Measurements from ENCODE around the gene CCDC182. TPM values are rescaled to one million over a fixed set of nuclear protein-coding genes. Genes with fewer than 3 reads are reported as not detected.
A peak's percentile ranks its signal among the peaks of the same experiment; 100 is the strongest.

Gene CCDC182
- total RNA-seq, 3 donors from 2014 or later, result not detected

DNA sequence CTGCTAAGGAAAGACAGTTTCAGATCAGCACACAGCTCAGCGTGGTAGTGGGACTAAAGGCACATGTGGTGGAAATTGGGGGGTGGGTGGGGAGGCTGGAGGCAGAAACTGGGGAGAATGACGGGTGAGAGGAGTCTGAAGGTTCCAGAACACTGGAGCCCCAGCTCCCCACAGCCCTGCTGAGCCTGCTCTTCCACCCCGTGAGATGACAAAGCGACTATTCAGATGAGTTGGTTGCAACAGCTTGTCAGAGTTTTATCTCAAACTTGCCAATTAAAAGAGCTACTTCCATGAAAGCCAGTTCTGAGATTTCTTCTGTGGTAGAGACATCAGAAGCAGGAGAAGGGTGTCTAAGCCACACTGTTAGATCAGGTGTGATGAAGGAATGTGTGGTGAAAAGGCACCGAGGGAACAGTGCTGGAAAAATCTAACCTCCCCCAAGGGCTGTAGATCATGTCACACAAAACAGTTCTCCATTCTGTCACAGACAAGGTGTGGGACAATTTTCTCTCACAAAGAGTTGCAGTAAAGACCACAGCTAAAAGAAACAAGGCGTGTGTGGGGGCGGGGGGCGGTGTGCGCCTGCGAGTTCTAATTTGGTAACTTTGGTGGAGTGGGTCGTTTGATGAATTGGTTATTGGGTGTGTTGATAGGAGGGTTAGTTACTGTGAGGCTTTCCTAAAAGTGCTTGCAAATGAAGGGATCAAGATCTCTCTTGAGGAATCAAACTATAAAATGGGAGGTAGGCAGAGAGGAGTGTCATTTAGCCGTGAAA is 39.0 kb downstream of the CCDC182 start:
- Histone ChIP-seq H3K36me3 (no peaks in the 10 kb centered on the region), H3K27ac (no peak overlapping the region), H3K9me3 (no peaks in the 10 kb centered on the region), H3K4me1 (no peaks in the 10 kb centered on the region), H3K27me3 (no peaks in the 10 kb centered on the region), H3K4me3 (no peak overlapping the region)
- intact Hi-C loops (cut with DNase I; ENCODE audit: low total_unique reads), result no loop called here
- DNase-seq (ENCODE audit: low spot score in 2 of 2), result no peak
- TF ChIP-seq POLR2AphosphoS5 (IDR thresholded peaks at IDR 0.05), result no peak
- TF ChIP-seq, protein P1, sequence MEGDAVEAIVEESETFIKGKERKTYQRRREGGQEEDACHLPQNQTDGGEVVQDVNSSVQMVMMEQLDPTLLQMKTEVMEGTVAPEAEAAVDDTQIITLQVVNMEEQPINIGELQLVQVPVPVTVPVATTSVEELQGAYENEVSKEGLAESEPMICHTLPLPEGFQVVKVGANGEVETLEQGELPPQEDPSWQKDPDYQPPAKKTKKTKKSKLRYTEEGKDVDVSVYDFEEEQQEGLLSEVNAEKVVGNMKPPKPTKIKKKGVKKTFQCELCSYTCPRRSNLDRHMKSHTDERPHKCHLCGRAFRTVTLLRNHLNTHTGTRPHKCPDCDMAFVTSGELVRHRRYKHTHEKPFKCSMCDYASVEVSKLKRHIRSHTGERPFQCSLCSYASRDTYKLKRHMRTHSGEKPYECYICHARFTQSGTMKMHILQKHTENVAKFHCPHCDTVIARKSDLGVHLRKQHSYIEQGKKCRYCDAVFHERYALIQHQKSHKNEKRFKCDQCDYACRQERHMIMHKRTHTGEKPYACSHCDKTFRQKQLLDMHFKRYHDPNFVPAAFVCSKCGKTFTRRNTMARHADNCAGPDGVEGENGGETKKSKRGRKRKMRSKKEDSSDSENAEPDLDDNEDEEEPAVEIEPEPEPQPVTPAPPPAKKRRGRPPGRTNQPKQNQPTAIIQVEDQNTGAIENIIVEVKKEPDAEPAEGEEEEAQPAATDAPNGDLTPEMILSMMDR (IDR thresholded peaks at IDR 0.05), result no peak
- no peak for TF ChIP-seq POLR2A (IDR thresholded peaks at IDR 0.05)

DNA sequence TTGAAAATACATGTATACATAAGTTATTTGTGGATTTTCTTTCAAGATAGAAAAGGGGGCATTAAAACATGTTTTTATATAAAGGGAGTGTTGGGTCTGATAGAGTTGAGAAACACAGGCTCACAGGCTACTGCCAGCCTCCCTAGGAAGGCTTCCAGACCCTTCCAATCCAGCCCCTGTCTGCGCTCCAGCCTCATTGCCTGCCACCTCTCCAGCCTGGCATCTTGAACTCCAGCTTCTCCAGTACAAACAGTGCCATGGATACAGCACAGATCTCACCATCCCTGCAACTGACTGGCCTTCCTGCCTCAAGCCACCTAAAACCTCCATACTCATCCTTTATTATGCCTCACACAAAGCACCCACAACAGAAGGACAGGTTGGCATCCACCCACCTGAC is 40.7 kb downstream of the CCDC182 start:
- no peak for DNase-seq (ENCODE audit: low spot score in 2 of 2)
- TF ChIP-seq, protein P1 (IDR thresholded peaks at IDR 0.05), result no peak
- TF ChIP-seq POLR2A (IDR thresholded peaks at IDR 0.05) (no peak), POLR2AphosphoS5 (IDR thresholded peaks at IDR 0.05) (no peak)
- H3K36me3 ChIP-seq, result no peaks in the 10 kb centered on the region
- no peaks in the 10 kb centered on the region for H3K4me1 ChIP-seq
- intact Hi-C loops (cut with DNase I; ENCODE audit: low total_unique reads), result no loop called here
- H3K4me3 ChIP-seq, result no peak overlapping the region
- no peaks in the 10 kb centered on the region for H3K27me3 ChIP-seq
- no peak overlapping the region for H3K27ac ChIP-seq
- no peaks in the 10 kb centered on the region for H3K9me3 ChIP-seq

DNA sequence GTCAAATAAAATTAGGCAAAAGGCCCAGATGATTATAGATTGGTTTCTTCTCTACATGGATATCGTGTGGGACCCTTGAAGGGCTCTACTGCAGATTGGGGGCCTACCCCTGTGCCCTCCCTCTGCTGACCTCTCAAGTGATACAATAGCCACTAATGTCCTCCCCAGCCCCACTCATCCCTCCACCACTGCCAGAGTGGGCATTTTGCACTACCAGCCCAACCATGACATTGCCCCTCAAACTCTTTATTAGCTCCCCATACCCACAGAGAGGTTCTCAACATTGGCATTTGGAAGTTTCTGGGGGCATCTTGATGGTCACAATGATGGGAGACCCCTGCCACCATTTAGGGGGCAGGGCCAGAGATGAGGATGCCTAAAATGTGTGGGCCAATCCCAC is 41.8 kb downstream of the CCDC182 start:
- Histone ChIP-seq H3K27ac (no peak overlapping the region), H3K4me1 (no peaks in the 10 kb centered on the region), H3K9me3 (no peaks in the 10 kb centered on the region), H3K36me3 (no peaks in the 10 kb centered on the region), H3K27me3 (no peaks in the 10 kb centered on the region), H3K4me3 (no peak overlapping the region)
- DNase-seq (ENCODE audit: low spot score in 2 of 2), result no peak
- intact Hi-C loops (cut with DNase I; ENCODE audit: low total_unique reads), result no loop called here
- TF ChIP-seq POLR2A (IDR thresholded peaks at IDR 0.05) (no peak), POLR2AphosphoS5 (IDR thresholded peaks at IDR 0.05) (no peak)
- TF ChIP-seq, protein P1 (IDR thresholded peaks at IDR 0.05), result no peak

DNA sequence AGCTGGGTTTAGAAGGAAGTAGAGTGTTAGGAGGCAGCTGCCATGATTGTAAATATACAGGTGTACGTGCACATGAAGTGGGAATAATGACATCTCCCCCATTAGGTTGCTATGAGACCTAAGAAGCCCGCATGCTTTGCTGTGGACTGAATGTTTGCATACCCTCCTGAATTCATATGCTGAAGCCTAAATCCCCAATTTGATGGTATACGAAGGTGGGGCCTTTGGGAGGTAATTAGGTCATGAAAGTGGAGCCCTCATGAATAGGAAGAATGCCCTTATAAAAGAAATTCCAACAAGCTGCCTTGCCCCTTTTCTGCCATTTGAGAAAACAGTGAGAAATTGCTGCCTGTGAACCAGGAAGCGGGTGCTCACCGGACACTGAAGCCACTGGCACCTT is 44.0 kb downstream of the CCDC182 start:
- Histone ChIP-seq H3K27me3 (no peaks in the 10 kb centered on the region), H3K4me3 (no peak overlapping the region), H3K27ac (no peak overlapping the region), H3K9me3 (no peaks in the 10 kb centered on the region), H3K36me3 (no peaks in the 10 kb centered on the region), H3K4me1 (no peaks in the 10 kb centered on the region)
- no peak for DNase-seq (ENCODE audit: low spot score in 2 of 2)
- no peak for TF ChIP-seq POLR2A (IDR thresholded peaks at IDR 0.05)
- TF ChIP-seq POLR2AphosphoS5 (IDR thresholded peaks at IDR 0.05), result no peak
- TF ChIP-seq, protein P1 (IDR thresholded peaks at IDR 0.05), result no peak
- intact Hi-C loops (cut with DNase I; ENCODE audit: low total_unique reads), result no loop called here

GRCh38 chr17:57699751-57700219 is 45.3 kb downstream of the CCDC182 start:
- Histone ChIP-seq H3K4me3 (no peak overlapping the region), H3K9me3 (peaks cover 0 to 3% of the 10 kb centered on the region in 2 donors), H3K36me3 (no peaks in the 10 kb centered on the region), H3K27ac (no peak overlapping the region), H3K27me3 (no peaks in the 10 kb centered on the region), H3K4me1 (no peaks in the 10 kb centered on the region)
- DNase-seq (ENCODE audit: low spot score in 2 of 2), result no peak
- intact Hi-C loops (cut with DNase I; ENCODE audit: low total_unique reads), result no loop called here
- TF ChIP-seq POLR2AphosphoS5 (IDR thresholded peaks at IDR 0.05), result peak in 1 of 3 donors; percentile 50
- TF ChIP-seq POLR2A (IDR thresholded peaks at IDR 0.05), result no peak
- TF ChIP-seq, protein P1 (IDR thresholded peaks at IDR 0.05), result no peak
